Stimulated activated CD8-positive, alpha-beta memory T cell treated with anti-CD3 and anti-CD28 coated beads, Interleukin-15, amount 100 ng/mL, for 4 hours (primary cell): ENCODE results near the gene GRB10.

Source experiments
- DNase-seq, 2 donors: peaks; one replicate each; pipeline ENCODE4 v3.0.0-alpha.2; 2020; ENCODE audit warnings: low read depth in 2 of 2

The GRB10 gene

GRCh38 chr7:50803359-50804337, 21.0 kb upstream of the GRB10 start:
- DNase-seq, result no peak

- no peak for DNase-seq
These were observed 19.2 kb upstream of the GRB10 start for GRCh38 chr7:50801907-50802306.

GRCh38 chr7:50799873-50800272, 17.2 kb upstream of the GRB10 start:
- no peak for DNase-seq

- DNase-seq, result no peak
These were observed 15.4 kb upstream of the GRB10 start for GRCh38 chr7:50798126-50798525.

- no peak for DNase-seq
These were observed 13.1 kb upstream of the GRB10 start for GRCh38 chr7:50795831-50796230.

GRCh38 chr7:50795253-50795652, 12.6 kb upstream of the GRB10 start:
- DNase-seq, result no peak

GRCh38 chr7:50793947-50794570, 11.4 kb upstream of the GRB10 start:
- DNase-seq, result no peak

- DNase-seq, result no peak
These were observed 10.6 kb upstream of the GRB10 start for GRCh38 chr7:50793120-50793946.

- DNase-seq, result no peak
These were observed 9.8 kb upstream of the GRB10 start for GRCh38 chr7:50792342-50793119.

GRCh38 chr7:50791938-50792341, 9.2 kb upstream of the GRB10 start:
- DNase-seq, result no peak

GRCh38 chr7:50791363-50791937, 8.8 kb upstream of the GRB10 start:
- DNase-seq, result no peak

- DNase-seq, result no peak
These were observed 7.7 kb upstream of the GRB10 start for GRCh38 chr7:50790381-50790780.

GRCh38 chr7:50788382-50788781, 5.7 kb upstream of the GRB10 start:
- no peak for DNase-seq

- DNase-seq, result no peak
These were observed 5.1 kb upstream of the GRB10 start for GRCh38 chr7:50787825-50788224.

GRCh38 chr7:50785346-50785745, 2.6 kb upstream of the GRB10 start:
- no peak for DNase-seq

GRCh38 chr7:50783801-50784507, 1.3 kb upstream of the GRB10 start:
- DNase-seq, result no peak

- DNase-seq, result no peak
These were observed 607 bp upstream of the GRB10 start for GRCh38 chr7:50783303-50783702.

- DNase-seq, result no peak
These were observed 1.1 kb downstream of the GRB10 start for GRCh38 chr7:50781381-50782293.

GRCh38 chr7:50780436-50780835, 2.3 kb downstream of the GRB10 start:
- no peak for DNase-seq
